HTERT RPE-1 (cell line): ENCODE measurements around the gene OR9Q1.
"Not testable (repeated sequence)": the region's sequence is repeated elsewhere in the genome, so short reads cannot be mapped to it uniquely, and the experiment has no call there.

Experiments
- in situ Hi-C: fragments of 300-500 bp; cut with MboI; formaldehyde crosslinking; loops from 4 replicates; pipeline ENCODE4 v1.14.3; 2020; ENCODE audit warnings: low sequenced_read_pairs

The OR9Q1 gene

DNA sequence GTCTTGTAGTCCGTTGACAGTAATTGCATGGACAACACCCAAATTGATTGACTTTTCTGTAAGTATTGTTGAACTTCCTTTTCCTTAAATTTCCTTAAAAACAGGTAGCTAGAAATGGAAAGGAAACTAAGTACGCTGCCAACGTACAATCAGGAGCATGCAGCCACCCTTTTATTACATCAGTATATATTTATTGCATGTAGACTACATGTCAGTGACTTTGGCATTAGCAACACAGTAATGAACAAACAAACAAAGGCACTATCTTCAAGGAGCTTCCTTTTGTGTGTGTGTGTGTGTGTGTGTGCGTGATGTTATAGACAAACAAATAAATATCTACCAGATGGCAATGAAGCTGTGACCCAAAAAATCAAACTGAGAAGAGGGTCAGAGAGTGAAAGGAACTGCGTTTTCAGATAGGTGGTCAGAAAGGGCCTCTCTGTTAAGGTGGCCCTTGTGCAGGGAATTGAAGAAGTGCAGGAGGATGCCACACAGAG lies at the start of gene OR9Q1:
Gene OR9Q1 (plus strand): TSS at position 447 of the 497 bp plus-strand sequence. CDS start 155,564 bp downstream, outside the sequence.
- in situ Hi-C loops: no loop called here

GRCh38 chr11:57974132-57974531 lies 49.5 kb upstream of the OR9Q1 start:
- in situ Hi-C loops: no loop called here

- in situ Hi-C loops: no loop called here
Measured at GRCh38 chr11:57974848-57975601, 48.7 kb upstream of the OR9Q1 start.

DNA sequence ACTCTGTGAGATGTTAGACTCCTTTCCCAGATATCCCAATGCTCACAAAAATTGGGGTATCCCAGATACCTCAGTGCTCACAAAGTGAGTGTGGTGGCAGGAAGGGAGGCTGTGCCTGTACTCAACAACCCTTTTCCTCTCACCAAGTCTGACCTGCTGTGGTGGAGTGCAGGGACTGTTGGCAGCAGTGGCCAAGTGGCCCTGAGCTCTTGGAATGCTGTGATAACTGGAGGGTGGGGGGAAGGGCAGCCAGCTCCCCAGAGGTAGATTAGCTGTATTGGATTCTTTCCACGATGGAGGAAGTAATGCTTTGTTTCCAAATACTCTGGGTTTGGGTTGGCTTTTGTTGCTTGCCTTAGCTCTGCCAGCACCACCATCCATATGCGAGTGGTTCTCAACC lies 46.0 kb upstream of the OR9Q1 start:
- in situ Hi-C loops: no loop called here

DNA sequence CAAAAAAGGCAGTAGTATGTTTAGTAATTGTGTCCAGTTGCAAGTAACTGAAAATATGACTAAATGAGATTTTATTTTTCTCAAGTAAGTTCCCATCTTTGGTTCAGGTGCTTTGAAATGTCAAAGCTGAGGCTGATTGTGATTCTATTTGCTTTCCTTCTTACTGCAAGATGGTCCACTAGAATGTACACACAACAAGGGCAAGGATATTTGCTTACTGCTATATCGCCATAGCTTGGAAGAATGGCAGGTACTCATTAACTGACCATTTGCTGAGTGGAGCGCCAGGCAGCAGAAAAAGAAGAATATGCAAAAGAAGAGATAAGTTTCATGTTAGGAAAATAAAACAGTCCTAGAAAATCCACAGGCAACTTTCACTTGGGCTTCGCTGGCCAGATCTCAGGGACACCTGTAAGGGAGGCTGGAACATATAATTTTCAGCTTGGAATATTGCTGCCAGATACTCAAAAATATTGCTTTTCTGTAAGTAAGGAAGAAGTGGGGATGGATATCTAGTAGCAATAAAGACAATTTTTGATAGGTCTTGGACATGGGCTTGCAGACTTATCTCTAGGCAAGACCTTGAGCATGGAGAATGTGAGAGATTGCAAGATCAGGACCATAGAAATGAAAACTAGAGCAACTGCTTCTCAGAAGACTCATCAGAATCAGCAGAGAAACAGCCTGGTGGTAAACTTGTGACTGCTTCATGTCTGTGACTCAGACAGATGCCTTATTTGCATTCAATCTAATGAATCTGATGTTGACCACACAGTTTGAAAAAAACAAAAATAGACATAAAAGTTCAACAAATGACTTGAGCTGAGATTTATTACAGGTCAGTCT lies 44.8 kb upstream of the OR9Q1 start:
- in situ Hi-C loops: no loop called here

DNA sequence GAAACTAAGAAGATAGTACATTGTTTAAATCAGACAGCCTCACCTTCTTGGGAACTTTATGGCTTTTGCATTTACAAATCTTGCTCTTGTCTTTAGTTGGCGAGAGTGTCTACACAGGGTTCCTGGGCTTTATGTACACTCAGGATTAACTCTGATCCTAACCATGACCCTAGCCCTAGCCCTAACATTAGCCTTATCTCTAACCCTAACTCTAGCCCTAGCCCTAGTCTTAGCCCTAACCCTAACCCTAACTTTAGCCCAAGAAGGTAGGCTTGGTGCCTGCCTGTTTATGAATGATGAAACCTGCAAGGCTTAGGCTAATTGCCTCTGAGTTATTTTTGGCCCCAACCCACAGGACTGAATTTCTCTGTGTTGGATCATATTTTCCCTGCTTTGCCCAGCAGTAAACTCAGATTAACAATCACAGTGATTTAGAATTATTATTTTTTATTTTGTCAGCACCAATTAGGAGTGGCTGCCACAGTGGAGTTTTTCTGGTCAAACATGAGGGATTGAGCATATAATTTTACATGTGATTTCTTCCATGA lies 44.1 kb upstream of the OR9Q1 start:
- in situ Hi-C loops: no loop called here

GRCh38 chr11:57980201-57980600 lies 43.5 kb upstream of the OR9Q1 start:
- in situ Hi-C loops: no loop called here

- in situ Hi-C loops: no loop called here
Measured at GRCh38 chr11:57981536-57981935, 42.1 kb upstream of the OR9Q1 start.

DNA sequence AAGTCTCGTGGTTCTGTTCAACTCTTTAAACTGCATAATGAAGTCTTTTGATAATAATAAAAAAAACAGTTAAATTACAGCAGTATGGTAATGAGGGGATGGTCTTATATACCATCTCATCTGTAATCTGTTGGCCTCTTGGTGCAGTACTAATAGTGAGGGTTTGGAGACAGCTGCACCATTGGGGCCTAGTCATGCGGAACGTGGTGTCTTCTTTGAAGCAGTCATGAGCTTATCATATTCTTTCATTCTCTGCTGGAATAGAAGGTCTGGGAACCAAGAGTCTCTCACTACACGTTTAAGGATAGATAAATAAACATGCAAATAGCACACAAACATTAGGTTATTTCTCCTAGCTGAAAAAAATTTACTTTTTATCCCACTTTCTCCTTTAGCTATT lies 40.9 kb upstream of the OR9Q1 start:
- in situ Hi-C loops: no loop called here

DNA sequence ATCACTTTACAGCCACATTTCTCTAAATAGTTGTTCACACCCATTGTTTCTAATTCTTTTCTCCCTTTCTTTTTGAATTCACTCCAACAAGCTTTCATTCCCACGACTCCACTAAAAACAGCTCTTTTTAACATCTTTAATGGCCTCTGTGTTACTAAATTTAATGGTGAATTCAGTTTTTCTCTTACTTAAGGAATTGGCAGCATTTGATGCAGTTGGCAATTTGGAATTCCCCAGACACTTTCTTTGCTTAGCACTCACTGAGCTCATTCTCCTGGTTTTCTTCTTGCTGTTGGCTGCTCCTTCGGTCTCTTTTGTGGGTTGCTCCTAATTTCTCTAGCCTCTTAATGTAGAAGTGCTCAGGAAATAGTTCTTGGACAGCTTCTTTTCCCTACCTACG lies 40.5 kb upstream of the OR9Q1 start:
- in situ Hi-C loops: no loop called here

DNA sequence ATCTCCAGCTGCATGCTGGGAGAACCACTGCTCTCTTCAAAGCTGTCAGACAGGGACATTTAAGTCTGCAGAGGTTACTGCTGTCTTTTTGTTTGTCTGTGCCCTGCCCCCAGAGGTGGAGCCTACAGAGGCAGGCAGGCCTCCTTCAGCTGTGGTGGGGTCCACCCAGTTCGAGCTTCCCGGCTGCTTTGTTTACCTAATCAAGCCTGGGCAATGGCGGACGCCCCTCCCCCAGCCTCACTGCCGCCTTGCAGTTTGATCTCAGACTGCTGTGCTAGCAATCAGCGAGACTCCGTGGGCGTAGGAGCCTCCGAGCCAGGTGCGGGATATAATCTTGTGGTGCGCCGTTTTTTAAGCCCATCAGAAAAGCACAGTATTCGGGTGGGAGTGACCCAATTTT lies 24.2 kb upstream of the OR9Q1 start:
- in situ Hi-C loops: not testable (repeated sequence)

GRCh38 chr11:58000021-58000420 lies 23.7 kb upstream of the OR9Q1 start:
- in situ Hi-C loops: not testable (repeated sequence)

- in situ Hi-C loops: no loop called here
Measured at GRCh38 chr11:58000699-58001098, 23.0 kb upstream of the OR9Q1 start.

- in situ Hi-C loops: no loop called here
Measured at GRCh38 chr11:58003036-58003435, 20.6 kb upstream of the OR9Q1 start.

DNA sequence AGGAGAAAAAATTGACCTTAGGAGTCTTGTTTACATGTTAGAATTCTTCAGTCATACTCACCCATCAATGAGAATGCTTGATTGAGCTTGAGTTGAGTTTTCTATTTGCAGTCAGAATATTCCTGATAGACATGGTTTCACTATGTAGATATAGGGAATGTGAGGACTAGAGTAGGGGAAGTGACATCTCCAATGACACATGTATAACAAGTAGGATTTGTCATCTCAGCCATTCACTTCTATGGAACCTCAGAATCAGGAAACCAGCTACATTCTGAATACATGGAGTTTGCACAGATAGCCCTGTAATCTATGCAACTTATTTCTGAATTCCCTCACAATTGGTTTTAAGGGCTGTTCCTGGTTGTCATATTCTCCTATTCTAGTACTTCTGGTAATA lies 20.1 kb upstream of the OR9Q1 start:
- in situ Hi-C loops: no loop called here

DNA sequence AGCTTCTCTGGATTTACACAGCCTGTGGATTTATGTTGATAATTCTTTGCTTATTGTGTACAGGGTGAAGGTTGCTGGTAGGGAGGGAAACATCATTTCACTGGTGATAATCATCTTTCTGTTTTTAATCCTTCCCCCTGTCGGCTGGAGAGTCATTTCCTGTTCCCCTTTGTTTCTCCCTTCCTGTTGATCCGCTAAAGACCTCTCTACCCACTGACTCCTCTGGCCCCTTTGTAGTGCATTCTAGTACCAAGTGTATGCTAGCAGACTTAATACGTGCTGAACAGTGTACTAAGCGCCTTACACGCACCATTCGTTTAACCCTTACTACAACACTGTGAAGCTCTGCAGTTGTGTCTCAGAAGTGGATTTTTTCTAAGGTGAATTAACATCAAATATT lies 19.0 kb upstream of the OR9Q1 start:
- in situ Hi-C loops: no loop called here

DNA sequence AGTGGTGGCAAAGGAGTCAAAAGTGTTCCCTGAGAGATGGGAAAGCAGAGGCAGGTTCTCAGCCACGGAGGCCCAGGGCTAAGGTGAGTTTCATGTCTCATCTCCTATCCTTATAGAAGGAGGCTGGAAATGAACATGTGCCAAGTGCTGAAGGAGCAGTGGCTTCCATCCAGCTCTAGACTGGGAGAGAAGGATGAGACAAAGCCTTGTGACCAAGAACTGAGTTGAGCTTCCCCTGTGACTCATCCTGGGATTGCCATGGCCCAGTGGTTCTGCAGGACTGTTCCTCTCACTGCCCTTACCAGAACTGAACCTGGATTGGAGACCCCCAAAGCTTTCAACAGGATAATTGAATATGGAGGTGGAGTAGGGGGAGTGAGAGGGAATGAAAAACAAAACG lies 16.7 kb upstream of the OR9Q1 start:
- in situ Hi-C loops: no loop called here

DNA sequence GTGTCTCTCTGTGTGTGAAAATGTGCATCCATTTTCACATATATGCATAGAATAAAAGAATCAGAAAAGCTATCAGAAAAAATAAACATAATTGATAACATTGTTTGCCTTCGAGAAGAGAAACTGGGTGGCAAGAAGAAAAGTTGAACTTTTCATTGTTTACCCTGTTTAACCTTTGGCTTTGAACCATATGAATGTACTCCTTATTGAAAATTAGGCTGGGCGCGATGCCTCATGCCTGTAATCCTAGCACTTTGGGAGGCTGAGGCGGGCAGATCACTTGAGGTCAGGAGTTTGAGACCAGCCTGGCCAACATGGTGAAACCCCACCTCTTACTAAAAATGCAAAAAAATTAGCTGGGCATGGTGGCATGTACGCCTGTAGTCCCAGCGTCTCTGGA lies 11.9 kb upstream of the OR9Q1 start:
- in situ Hi-C loops: no loop called here

DNA sequence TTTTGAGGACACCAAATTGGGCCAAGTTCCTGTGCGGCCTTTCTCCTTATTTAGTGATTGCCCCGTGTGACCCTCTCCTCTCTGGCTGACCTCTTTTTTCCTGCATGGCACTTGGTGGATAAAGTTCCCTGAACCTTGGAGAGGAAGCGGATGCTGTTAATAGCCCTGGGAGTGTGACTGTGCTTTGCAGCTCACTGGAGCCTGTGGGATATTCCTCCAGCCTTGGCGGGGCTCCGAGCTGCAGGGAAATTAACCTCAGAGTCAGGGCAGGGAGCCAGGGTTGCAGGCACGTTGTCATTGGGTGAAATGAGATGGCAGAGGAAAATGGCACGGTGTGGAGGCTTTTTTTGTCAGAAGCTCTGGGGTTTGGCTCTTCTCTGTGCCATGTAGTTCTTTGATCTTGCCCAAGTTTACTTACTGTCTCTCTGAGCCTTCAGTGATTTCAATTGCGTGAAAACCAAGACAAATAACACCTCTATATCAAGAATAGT lies 965 bp downstream of the OR9Q1 start:
- in situ Hi-C loops: no loop called here

GRCh38 chr11:58027341-58027740 lies 3.7 kb downstream of the OR9Q1 start:
- in situ Hi-C loops: no loop called here

- in situ Hi-C loops: no loop called here
Measured at GRCh38 chr11:58028687-58029411, 5.2 kb downstream of the OR9Q1 start.
